Measurements from ENCODE around the gene ATAT1. TPM values are rescaled to one million over a fixed set of nuclear protein-coding genes. Genes with fewer than 3 reads are reported as not detected.

Gene ATAT1
- total RNA-seq, 6 experiments from 2014 or later: 5.2 to 9.3 (median 5.9) TPM

- Mint-ChIP-seq H3K36me3 (ENCODE audit: low read depth) (peaks cover 52% of the 10 kb centered on the region), H3K4me3 (peak within 1 kb of the TSS; percentile 97), H3K27ac (peak within 1 kb of the TSS; percentile 99), H3K4me1 (ENCODE audit: low read depth) (peaks cover 65% of the 10 kb centered on the region), H3K27me3 (ENCODE audit: insufficient read depth) (peaks cover 32% of the 10 kb centered on the region), H3K9me3 (peaks cover 17% of the 10 kb centered on the region)
- TF ChIP-seq, protein P1, sequence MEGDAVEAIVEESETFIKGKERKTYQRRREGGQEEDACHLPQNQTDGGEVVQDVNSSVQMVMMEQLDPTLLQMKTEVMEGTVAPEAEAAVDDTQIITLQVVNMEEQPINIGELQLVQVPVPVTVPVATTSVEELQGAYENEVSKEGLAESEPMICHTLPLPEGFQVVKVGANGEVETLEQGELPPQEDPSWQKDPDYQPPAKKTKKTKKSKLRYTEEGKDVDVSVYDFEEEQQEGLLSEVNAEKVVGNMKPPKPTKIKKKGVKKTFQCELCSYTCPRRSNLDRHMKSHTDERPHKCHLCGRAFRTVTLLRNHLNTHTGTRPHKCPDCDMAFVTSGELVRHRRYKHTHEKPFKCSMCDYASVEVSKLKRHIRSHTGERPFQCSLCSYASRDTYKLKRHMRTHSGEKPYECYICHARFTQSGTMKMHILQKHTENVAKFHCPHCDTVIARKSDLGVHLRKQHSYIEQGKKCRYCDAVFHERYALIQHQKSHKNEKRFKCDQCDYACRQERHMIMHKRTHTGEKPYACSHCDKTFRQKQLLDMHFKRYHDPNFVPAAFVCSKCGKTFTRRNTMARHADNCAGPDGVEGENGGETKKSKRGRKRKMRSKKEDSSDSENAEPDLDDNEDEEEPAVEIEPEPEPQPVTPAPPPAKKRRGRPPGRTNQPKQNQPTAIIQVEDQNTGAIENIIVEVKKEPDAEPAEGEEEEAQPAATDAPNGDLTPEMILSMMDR (IDR thresholded peaks at IDR 0.05): no peak
- DNase-seq: peak; percentile 100
Observed at GRCh38 chr6:30616811-30617564, 9.7 kb upstream of the ATAT1 start, which contains the start of gene PPP1R10. PPP1R10 (minus strand) TSS chr6:30617243; CDS start chr6:30609944, 7,299 bp downstream.

DNA sequence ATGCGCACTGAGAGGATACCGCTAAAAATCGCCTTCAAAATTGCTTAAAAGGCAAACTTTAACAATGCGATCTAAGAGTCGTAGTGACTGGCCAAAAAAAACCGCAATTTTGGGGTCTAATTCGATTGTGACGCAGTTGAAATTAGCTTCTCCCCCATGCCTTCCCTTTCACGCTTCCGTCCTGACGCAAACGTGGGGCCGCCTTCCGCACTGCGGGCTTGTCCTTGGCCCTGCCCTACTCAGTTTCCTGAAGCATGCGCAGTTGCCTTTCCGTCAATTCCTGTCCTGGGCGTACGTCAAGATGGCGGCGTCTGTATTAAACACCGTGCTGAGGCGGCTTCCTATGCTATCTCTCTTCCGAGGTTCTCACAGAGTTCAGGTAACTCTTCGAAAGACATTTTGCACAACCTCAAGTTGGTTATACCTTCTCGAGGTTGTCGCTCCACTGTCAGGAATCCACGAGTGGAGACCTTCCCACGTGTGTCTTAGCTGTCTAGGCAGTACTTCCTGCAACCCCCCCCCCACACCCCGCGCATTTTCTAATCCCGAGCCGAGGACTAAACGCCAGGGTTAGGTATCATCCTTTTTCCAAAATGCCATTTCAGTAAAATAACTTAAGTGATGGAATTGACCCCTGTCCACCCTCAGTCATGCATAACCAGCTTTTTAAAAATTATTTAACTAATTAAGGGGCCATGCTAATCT, 9.0 kb upstream of the ATAT1 start, which contains the start of gene MRPS18B:
TSS of gene MRPS18B (plus strand) at position 276 of the 705 bp plus-strand sequence. CDS start at position 302, 26 bp downstream.
- Mint-ChIP-seq H3K36me3 (ENCODE audit: low read depth) (peaks cover 50% of the 10 kb centered on the region), H3K4me3 (peak within 1 kb of the TSS; percentile 97), H3K4me1 (ENCODE audit: low read depth) (peaks cover 57% of the 10 kb centered on the region), H3K9me3 (peaks cover 17% of the 10 kb centered on the region), H3K27ac (peak within 1 kb of the TSS; percentile 99), H3K27me3 (ENCODE audit: insufficient read depth) (peaks cover 32% of the 10 kb centered on the region)
- DNase-seq: peak; percentile 98
- TF ChIP-seq, protein P1 (IDR thresholded peaks at IDR 0.05): no peak

GRCh38 chr6:30618270-30618797, 8.3 kb upstream of the ATAT1 start:
- peaks cover 51% of the 10 kb centered on the region for H3K4me1 Mint-ChIP-seq (ENCODE audit: low read depth)
- peaks cover 32% of the 10 kb centered on the region for H3K27me3 Mint-ChIP-seq (ENCODE audit: insufficient read depth)
- DNase-seq: no peak
- H3K27ac Mint-ChIP-seq: peak overlapping the region; percentile 99
- peak overlapping the region; percentile 97 for H3K4me3 Mint-ChIP-seq
- H3K36me3 Mint-ChIP-seq (ENCODE audit: low read depth): peaks cover 50% of the 10 kb centered on the region
- peaks cover 17% of the 10 kb centered on the region for H3K9me3 Mint-ChIP-seq
- TF ChIP-seq, protein P1 (IDR thresholded peaks at IDR 0.05): no peak

DNA sequence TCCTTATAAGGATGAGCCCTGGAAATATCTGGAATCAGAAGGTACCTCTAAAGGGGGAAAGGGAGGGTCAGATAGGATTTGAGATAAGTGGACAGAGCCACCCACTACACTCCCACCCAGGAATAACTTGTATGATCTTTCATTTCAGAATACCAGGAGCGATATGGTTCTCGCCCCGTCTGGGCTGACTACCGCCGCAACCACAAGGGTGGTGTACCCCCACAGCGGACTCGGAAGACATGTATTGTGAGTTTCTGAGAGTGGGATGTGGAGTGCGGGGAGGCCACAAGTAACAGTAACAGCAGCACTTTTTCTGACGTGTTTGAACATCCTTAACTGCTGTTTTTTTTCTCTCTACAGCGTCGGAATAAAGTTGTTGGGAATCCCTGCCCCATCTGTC, 7.1 kb upstream of the ATAT1 start:
- Mint-ChIP-seq H3K27me3 (ENCODE audit: insufficient read depth) (peaks cover 28% of the 10 kb centered on the region), H3K4me3 (peak overlapping the region; percentile 97), H3K36me3 (ENCODE audit: low read depth) (peaks cover 41% of the 10 kb centered on the region), H3K27ac (peak overlapping the region; percentile 40; the same call in 1 of the 2 replicates), H3K4me1 (ENCODE audit: low read depth) (peaks cover 39% of the 10 kb centered on the region), H3K9me3 (peaks cover 17% of the 10 kb centered on the region)
- no peak for DNase-seq
- TF ChIP-seq, protein P1 (IDR thresholded peaks at IDR 0.05): no peak

DNA sequence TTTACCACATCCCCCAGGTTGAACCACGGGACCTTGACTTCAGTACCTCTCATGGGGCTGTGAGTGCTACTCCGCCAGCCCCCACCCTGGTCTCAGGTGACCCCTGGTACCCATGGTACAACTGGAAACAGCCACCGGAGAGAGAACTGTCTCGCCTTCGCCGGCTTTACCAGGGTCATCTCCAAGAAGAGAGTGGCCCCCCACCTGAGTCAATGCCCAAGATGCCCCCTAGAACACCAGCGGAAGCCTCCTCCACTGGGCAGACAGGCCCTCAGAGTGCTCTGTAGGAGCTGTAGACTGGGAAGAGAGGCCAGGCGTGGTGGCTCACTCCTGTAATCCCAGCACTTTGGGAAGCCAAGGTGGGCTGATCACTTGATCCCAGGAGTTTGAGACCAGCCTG, 1.2 kb upstream of the ATAT1 start:
- H3K9me3 Mint-ChIP-seq: no peaks in the 10 kb centered on the region

More for the DNA sequence above, 1.2 kb upstream of the ATAT1 start:
- no peak overlapping the region for H3K27ac Mint-ChIP-seq
- peaks cover 21% of the 10 kb centered on the region for H3K36me3 Mint-ChIP-seq (ENCODE audit: low read depth)
- H3K4me3 Mint-ChIP-seq: no peak overlapping the region
- TF ChIP-seq, protein P1 (IDR thresholded peaks at IDR 0.05): no peak
- peaks cover 19% of the 10 kb centered on the region for H3K4me1 Mint-ChIP-seq (ENCODE audit: low read depth)
- H3K27me3 Mint-ChIP-seq (ENCODE audit: insufficient read depth): no peaks in the 10 kb centered on the region
- DNase-seq: no peak

All from HFFc6 (cell line).